SHP77 (cell line): ENCODE measurements around the gene GALNT10.

Source experiments
- DNase-seq, 2 experiments: peaks; one replicate each; lab custom pipeline; 2025; lab: John Stamatoyannopoulos, UW

Gene GALNT10

GRCh38 chr5:154445422-154446194 is 255.1 kb downstream of the GALNT10 start, which contains the start of gene SAP30L:
TSS of gene SAP30L (plus strand) at chr5:154445997. CDS start at chr5:154446605, 608 bp downstream.
- DNase-seq, result peak; percentile 82 to 86

GRCh38 chr5:154446195-154447088 is 255.9 kb downstream of the GALNT10 start:
- DNase-seq, result peak; percentile 0 to 14

GRCh38 chr5:154447089-154447725 is 256.7 kb downstream of the GALNT10 start:
- no peak for DNase-seq

GRCh38 chr5:154449786-154450185 is 259.3 kb downstream of the GALNT10 start:
- no peak for DNase-seq

- DNase-seq, result no peak
Observed at GRCh38 chr5:154451957-154452356, 261.4 kb downstream of the GALNT10 start.

- DNase-seq, result no peak
Observed at GRCh38 chr5:154455585-154455984, 265.1 kb downstream of the GALNT10 start.

- DNase-seq, result no peak
Observed at GRCh38 chr5:154456540-154456939, 266.0 kb downstream of the GALNT10 start.

- no peak for DNase-seq
Observed at GRCh38 chr5:154459015-154459414, 268.5 kb downstream of the GALNT10 start.

- DNase-seq, result no peak
Observed at GRCh38 chr5:154460172-154460571, 269.6 kb downstream of the GALNT10 start.

- DNase-seq, result no peak
Observed at GRCh38 chr5:154461531-154461930, 271.0 kb downstream of the GALNT10 start.

- DNase-seq, result no peak
Observed at GRCh38 chr5:154464438-154464837, 273.9 kb downstream of the GALNT10 start.

GRCh38 chr5:154465169-154465568 is 274.6 kb downstream of the GALNT10 start:
- no peak for DNase-seq

- DNase-seq, result no peak
Observed at GRCh38 chr5:154466147-154466546, 275.6 kb downstream of the GALNT10 start.

- no peak for DNase-seq
Observed at GRCh38 chr5:154466671-154467070, 276.1 kb downstream of the GALNT10 start.

- DNase-seq, result peak; percentile 39 to 48
Observed at GRCh38 chr5:154467655-154468354, 277.3 kb downstream of the GALNT10 start.

GRCh38 chr5:154470137-154470536 is 279.6 kb downstream of the GALNT10 start:
- DNase-seq, result no peak
